ENCODE measurements around the gene HPCA. TPM values are rescaled to one million over a fixed set of nuclear protein-coding genes. Genes with fewer than 3 reads are reported as not detected.

HPCA gene
- total and polyA plus RNA-seq, 2 of the 4 experiments (the other 2 are of a cell fraction), result 0.22 TPM; not detected in 1

DNA sequence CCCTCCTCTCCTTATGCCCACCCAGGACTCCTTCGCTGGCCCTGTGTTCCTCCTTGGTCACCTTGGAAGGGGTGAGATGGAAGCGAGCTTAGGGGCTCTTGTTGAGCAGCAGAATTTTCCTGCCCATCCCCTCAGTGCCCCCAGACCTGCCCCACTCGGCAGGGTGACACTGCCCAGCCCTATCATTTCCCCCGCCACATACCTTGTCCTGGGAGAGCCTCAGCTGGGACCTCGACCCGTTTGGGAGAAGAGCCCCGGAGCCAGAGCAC is 14.2 kb upstream of the HPCA start:
- no peak overlapping the region for H2BK20ac ChIP-seq (ENCODE audit: low read depth, low read length)
- no peak overlapping the region for H2AFZ ChIP-seq (replicated peaks; ENCODE audit: low read length, poor library complexity)
- H2BK120ac ChIP-seq (ENCODE audit: low read depth, low read length), result no peak overlapping the region
- H3K56ac ChIP-seq (ENCODE audit: extremely low read depth, insufficient read depth, low read length), result no peak overlapping the region
- H3K4ac ChIP-seq (ENCODE audit: low read depth, low read length), result no peak overlapping the region
- H3K14ac ChIP-seq (replicated peaks; ENCODE audit: low read depth, low read length), result no peak overlapping the region
- no peak overlapping the region for H2BK15ac ChIP-seq (ENCODE audit: low read depth, low read length)
- no peak overlapping the region for H3K4me3 ChIP-seq (ENCODE audit: insufficient read depth, low read depth, low read length)
- ChIA-PET CTCF (interaction anchor here (1.4 kb wide), 1 partner anchor 160 kb away, joined by 4 read pairs; no protein-coding TSS in a partner anchor), POLR2A (ENCODE audit: unreplicated experiment) (no interaction called here)
- BruUV-seq (replicated peaks), result no TSS peak
- TF ChIP-seq, protein P1, sequence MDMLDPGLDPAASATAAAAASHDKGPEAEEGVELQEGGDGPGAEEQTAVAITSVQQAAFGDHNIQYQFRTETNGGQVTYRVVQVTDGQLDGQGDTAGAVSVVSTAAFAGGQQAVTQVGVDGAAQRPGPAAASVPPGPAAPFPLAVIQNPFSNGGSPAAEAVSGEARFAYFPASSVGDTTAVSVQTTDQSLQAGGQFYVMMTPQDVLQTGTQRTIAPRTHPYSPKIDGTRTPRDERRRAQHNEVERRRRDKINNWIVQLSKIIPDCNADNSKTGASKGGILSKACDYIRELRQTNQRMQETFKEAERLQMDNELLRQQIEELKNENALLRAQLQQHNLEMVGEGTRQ (IDR thresholded peaks at IDR 0.05; ENCODE audit: low read depth, low read length), result no peak
- TF ChIP-seq POLR2A (IDR thresholded peaks at IDR 0.05; ENCODE audit: low read depth, low read length), result no peak
- TF ChIP-seq CEBPB (IDR thresholded peaks at IDR 0.05; ENCODE audit: low read depth, low read length), result no peak
- TF ChIP-seq, protein P2, sequence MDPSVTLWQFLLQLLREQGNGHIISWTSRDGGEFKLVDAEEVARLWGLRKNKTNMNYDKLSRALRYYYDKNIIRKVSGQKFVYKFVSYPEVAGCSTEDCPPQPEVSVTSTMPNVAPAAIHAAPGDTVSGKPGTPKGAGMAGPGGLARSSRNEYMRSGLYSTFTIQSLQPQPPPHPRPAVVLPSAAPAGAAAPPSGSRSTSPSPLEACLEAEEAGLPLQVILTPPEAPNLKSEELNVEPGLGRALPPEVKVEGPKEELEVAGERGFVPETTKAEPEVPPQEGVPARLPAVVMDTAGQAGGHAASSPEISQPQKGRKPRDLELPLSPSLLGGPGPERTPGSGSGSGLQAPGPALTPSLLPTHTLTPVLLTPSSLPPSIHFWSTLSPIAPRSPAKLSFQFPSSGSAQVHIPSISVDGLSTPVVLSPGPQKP (IDR thresholded peaks at IDR 0.05; ENCODE audit: borderline replicate concordance, low read depth, low read length), result no peak
- TF ChIP-seq MAZ (IDR thresholded peaks at IDR 0.05; ENCODE audit: borderline replicate concordance, low read depth, low read length), result no peak
- TF ChIP-seq MAFK (IDR thresholded peaks at IDR 0.05; ENCODE audit: low read depth, low read length), result no peak
- TF ChIP-seq, protein P3, sequence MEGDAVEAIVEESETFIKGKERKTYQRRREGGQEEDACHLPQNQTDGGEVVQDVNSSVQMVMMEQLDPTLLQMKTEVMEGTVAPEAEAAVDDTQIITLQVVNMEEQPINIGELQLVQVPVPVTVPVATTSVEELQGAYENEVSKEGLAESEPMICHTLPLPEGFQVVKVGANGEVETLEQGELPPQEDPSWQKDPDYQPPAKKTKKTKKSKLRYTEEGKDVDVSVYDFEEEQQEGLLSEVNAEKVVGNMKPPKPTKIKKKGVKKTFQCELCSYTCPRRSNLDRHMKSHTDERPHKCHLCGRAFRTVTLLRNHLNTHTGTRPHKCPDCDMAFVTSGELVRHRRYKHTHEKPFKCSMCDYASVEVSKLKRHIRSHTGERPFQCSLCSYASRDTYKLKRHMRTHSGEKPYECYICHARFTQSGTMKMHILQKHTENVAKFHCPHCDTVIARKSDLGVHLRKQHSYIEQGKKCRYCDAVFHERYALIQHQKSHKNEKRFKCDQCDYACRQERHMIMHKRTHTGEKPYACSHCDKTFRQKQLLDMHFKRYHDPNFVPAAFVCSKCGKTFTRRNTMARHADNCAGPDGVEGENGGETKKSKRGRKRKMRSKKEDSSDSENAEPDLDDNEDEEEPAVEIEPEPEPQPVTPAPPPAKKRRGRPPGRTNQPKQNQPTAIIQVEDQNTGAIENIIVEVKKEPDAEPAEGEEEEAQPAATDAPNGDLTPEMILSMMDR (conservative IDR thresholded peaks at IDR 0.05; ENCODE audit: low read depth, low read length), result no peak
- TF ChIP-seq RAD21 (IDR thresholded peaks at IDR 0.05; ENCODE audit: low read length), result no peak
- no peak for TF ChIP-seq SMC3 (IDR thresholded peaks at IDR 0.05; ENCODE audit: low read depth, low read length)
- TF ChIP-seq CHD1 (IDR thresholded peaks at IDR 0.05; ENCODE audit: low read depth, low read length), result no peak
- TF ChIP-seq NFE2L2 (IDR thresholded peaks at IDR 0.05; ENCODE audit: low read depth, low read length), result no peak
- TF ChIP-seq BHLHE40 (IDR thresholded peaks at IDR 0.05; ENCODE audit: low read depth, low read length), result no peak
- no peak for TF ChIP-seq FOS (IDR thresholded peaks at IDR 0.05; ENCODE audit: low read depth, low read length)
- no peak for TF ChIP-seq RFX5 (IDR thresholded peaks at IDR 0.05; ENCODE audit: low read depth, low read length)
- TF ChIP-seq MXI1 (IDR thresholded peaks at IDR 0.05; ENCODE audit: borderline replicate concordance, low read depth, low read length), result no peak
- TF ChIP-seq RCOR1 (IDR thresholded peaks at IDR 0.05; ENCODE audit: insufficient replicate concordance, low read length), result no peak
- dilution Hi-C loops (cut with HindIII; ENCODE audit: low sequenced_read_pairs, unreplicated experiment), result no loop called here
- DNase-seq, result no peak
- no peaks in the 10 kb centered on the region for H3K9me3 ChIP-seq (ENCODE audit: control insufficient read depth, insufficient read depth, low read length)
- H3K36me3 ChIP-seq (ENCODE audit: control insufficient read depth, insufficient read depth, low read length), result peaks cover 1% of the 10 kb centered on the region; the same call in 1 of the 2 replicates
- no peak overlapping the region for H4K5ac ChIP-seq (ENCODE audit: low read depth, low read length)
- in situ Hi-C loops (cut with MboI; ENCODE audit: low sequenced_read_pairs), result no loop called here
- no peak overlapping the region for H4K91ac ChIP-seq (ENCODE audit: insufficient read depth, low read depth, low read length)
- intact Hi-C loops (cut with micrococcal nuclease), result loop anchor here (1.0 to 2.0 kb wide), 4 partner anchors 160 to 471 kb away; no protein-coding TSS in a partner anchor
- no peak overlapping the region for H3K4me2 ChIP-seq (ENCODE audit: low read depth, low read length)
- no peak overlapping the region for H3K9ac ChIP-seq (ENCODE audit: low read depth, low read length)
- 45% methylated on average over 5 of the region's 7 CpGs; no CpG with 5 or more reads in 1 of the 2 experiments for WGBS, 2 experiments (ENCODE audit: extremely low coverage in 2 of 2, insufficient read length in 1 of 2)
- peak overlapping the region; percentile 78; the same call in 1 of the 2 replicates for H3K23ac ChIP-seq (ENCODE audit: low read depth, low read length)
- H2AK5ac ChIP-seq (ENCODE audit: low read depth, low read length), result no peak overlapping the region
- no peak overlapping the region for H4K8ac ChIP-seq (ENCODE audit: low read depth in 2 of 2, low read length in 2 of 2)
- H4K20me1 ChIP-seq (ENCODE audit: insufficient read depth, low read length), result peaks cover 12% of the 10 kb centered on the region
- no peak overlapping the region for H3K27ac ChIP-seq (ENCODE audit: insufficient read depth, low read length)
- no peaks in the 10 kb centered on the region for H3K9me1 ChIP-seq (ENCODE audit: insufficient read depth, low read length)
- ATAC-seq (ENCODE audit: low read depth), result no peak
- no peaks in the 10 kb centered on the region for H3K79me1 ChIP-seq (ENCODE audit: low read depth in 1 of 2, low read length in 2 of 2)
- peaks cover 15% of the 10 kb centered on the region for H3K27me3 ChIP-seq (ENCODE audit: control insufficient read depth, insufficient read depth, low read length)
- peaks cover 4% of the 10 kb centered on the region; the same call in 1 of the 2 replicates for H3K4me1 ChIP-seq (ENCODE audit: control insufficient read depth, insufficient read depth, low read length)
- H2AK9ac ChIP-seq (replicated peaks; ENCODE audit: low read depth, low read length, poor library complexity), result no peak overlapping the region
- H3K18ac ChIP-seq (ENCODE audit: low read depth, low read length), result no peak overlapping the region
- no peak overlapping the region for H2BK5ac ChIP-seq (ENCODE audit: low read depth, low read length, poor library complexity, severe bottlenecking)

All from IMR-90 (cell line).